GM19438 (cell line): ENCODE results near the gene LCN6.

ENCODE experiments used
- ATAC-seq: cut with Tn5 transposase; IDR thresholded peaks from one replicate; pipeline ENCODE4 v1.9.1; 2021; ENCODE audit warnings: low read depth; ENCODE audit not compliant: unreplicated experiment

The LCN6 gene

DNA sequence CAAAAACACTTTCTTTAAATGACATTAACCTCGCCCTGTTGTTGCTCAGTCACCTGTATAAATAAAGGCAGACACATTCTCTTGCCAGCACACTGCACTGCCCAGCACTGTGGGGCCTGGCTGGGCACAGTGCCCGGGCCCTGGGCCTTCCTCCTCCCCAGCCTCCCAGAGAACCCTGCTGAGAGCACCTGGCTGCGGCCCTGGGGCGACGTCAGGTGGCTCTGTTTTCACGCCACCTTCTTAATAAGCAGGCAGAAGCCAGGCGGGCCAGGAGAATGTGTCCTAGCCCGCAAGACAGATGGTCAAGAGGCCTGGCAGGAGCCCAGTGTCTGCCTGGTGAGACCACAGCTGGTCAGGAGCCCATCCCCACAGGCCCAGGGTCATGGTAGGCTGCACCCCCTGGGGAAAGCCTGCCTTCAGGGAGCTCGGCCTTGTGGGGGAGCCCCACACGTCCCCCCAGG lies 52.9 kb downstream of the LCN6 start:
- ATAC-seq: no peak

- no peak for ATAC-seq
Measured at GRCh38 chr9:136694872-136695247, 53.5 kb downstream of the LCN6 start.

DNA sequence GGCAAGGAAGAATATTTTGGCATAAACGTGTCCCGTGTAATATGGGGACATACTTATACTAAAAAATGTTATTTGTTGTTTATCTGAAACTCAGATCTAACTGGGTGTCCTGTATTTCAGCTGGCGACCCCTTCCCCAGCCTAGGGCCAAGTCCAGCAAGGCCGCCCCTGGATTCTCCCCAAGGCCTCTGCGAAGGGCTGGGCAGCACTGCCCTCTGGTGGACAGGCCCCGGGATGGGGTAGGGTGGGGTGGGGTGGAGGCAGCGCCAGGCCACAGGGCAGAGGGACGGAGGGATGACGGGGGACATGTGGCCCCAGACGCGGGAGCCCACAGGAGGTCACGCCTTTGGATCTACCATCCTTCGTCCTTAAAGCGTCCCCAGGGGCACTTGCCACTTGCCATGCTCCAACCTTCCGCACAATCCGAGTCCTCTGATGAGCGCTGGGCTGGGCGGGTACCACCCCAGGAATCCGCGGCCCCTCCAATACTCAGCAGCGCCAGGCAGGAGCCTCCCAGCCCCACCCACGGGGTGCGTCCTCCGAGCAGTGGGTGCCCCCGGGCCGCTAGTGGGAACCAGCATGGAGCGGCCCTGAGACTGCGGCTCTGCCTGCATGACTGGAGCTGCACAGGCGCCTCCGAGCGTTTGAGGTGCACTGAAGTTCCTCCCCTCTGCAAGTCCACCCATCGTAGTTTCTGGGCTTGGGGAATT lies 54.0 kb downstream of the LCN6 start:
- no peak for ATAC-seq
